ENCODE measurements around the gene USP24.

USP24 gene

GRCh38 chr1:55215194-55216021 is at the start of gene USP24:
USP24 (minus strand) TSS chr1:55215364; CDS start chr1:55215113, 251 bp downstream.
- peak; percentile 21 to 35 for DNase-seq (ENCODE audit: low read depth in 2 of 2)

GRCh38 chr1:55262822-55263221 is 47.7 kb upstream of the USP24 start:
- no peak for DNase-seq (ENCODE audit: low read depth in 2 of 2)

DNA sequence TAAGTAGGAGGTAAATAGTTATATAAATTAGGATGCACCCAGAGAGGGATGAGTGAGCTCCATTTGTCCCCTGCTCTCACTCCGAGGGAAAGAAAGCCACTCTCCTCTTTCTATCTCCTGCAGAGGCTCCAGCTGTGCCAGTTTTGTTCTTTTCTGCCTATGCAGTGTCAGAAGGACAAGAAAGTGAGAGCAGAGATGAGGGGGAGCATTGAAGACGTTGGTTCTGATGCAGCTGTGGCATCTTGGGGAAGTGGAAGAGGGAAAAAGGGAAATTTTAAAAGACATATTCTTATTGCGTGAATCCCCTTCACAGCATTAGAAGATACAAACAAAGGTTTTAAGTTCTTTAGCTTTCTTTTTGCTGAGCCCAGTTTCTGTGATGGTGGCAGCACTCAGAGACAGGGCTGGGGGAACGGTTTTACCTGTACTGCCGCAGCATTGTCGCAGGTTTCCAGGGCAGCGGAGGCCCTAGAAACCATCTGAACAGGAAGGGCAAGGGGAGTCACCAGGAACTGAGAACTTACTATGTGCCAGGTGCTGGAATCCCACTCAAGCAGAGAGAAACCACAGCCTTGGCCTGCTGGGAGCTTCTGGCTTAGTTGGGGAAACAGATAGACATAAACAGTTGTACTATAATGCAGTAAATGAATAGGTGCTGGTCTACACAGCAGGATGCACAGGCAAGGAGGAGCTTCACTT is 44.9 kb upstream of the USP24 start:
- no peak for DNase-seq (ENCODE audit: low read depth in 2 of 2)

GRCh38 chr1:55257958-55258357 is 42.8 kb upstream of the USP24 start:
- no peak for DNase-seq (ENCODE audit: low read depth in 2 of 2)

GRCh38 chr1:55255901-55256300 is 40.7 kb upstream of the USP24 start:
- DNase-seq (ENCODE audit: low read depth in 2 of 2), result no peak

DNA sequence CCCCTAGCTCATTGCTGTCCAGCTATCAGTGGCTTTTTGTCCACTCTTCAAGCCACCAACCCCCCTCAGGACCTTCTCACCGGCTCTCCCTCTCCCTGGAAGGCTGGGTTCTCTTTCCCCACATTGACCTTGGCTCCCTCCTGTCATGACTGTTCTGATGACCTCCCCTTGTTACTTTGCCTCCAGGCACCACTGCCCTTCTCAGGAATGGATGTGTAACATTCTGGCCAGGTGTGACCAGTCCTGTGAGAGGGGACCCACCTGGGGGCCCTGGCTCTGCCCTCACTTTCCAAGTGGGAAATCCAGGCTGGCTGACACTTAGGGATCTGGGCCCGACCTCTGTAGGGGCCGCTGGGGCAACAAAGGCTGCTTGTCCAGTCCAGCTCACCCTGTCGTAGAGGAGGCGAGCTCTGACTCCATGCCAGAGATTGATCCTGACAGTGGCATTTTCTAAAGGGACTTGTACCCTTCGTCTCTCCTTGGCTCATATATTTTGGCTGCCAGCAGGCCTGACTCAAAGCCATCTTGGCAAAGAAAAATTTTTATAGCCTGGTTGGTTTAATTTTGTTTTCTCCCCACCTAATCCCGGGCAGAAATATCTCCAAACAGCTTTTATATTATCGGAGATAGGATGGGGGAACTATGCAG is 37.9 kb upstream of the USP24 start:
- no peak for DNase-seq (ENCODE audit: low read depth in 2 of 2)

- no peak for DNase-seq (ENCODE audit: low read depth in 2 of 2)
These were observed 35.4 kb upstream of the USP24 start for GRCh38 chr1:55250399-55251075.

DNA sequence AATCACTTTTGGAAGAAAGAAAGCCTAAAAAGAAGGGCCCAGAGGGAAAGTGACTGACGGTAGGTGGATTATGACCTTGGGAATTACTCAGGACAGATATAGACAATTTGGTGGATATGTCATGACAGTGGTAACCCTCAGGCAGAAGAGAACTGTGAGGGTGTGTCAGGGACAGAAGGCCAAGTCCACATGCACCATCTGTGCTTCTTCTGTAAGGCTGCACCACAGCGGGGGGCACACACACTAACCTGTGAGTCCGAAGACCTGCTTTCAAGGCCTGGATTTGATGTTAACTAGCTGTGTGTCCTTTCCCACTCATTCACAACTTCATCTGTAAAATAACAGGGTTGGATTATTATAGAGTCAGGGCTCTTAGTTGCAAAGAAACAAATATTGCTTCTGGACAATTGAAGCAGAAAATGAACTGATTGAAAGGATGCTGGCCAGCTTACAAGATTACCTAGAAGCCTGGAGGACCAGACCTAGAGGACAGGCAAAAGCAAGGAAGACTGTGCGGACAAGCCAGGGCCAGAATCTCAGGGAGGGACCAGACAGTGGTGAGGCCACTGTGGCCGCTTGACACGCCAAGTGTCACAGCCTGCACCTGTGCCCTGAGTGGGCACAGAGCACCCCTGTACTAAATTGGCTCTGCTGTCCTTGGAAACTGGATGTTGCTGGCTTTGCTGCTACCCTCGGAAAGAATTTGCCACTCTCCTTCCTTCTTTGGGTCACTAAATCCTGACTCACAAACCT is 34.7 kb upstream of the USP24 start:
- DNase-seq (ENCODE audit: low read depth in 2 of 2), result no peak

DNA sequence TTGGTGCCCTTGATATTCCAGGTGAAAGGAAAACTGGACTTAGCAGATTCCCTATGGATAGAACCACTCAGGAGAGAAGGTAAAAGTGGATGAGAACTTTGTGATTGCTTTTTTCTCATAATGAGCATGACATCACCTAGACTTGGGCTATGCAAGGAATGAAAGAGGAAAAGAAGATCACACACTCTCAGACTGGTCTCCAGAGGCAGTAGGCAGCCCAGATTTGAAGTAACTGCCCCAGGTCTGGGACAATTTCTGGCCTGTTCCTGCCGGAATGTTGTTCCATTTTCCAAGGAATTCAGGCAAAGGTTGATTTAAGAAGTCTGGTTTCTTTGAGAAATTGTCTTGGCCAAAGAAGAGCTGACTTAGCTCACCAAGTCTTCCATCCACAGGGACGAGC is 31.7 kb upstream of the USP24 start:
- DNase-seq (ENCODE audit: low read depth in 2 of 2), result no peak

DNA sequence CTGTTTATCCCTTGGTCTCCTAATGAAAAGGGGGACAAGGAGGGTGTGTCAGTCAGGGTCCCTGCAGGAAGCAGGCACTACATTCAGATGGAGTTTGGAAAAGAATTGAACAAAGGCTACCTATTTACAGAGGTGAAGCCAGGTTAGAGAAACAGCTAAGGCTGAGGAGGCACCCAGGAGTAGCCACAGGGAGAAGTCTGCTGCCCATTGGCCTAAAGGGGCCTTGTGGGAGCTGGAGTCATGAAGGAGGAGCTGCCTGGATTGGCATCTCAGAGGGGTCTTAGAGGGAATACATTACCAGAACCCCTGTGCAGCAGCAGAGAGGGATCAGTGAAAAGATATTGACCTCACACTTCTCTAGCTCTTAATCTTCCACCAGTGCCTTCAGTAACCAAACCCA is 31.2 kb upstream of the USP24 start:
- no peak for DNase-seq (ENCODE audit: low read depth in 2 of 2)

DNA sequence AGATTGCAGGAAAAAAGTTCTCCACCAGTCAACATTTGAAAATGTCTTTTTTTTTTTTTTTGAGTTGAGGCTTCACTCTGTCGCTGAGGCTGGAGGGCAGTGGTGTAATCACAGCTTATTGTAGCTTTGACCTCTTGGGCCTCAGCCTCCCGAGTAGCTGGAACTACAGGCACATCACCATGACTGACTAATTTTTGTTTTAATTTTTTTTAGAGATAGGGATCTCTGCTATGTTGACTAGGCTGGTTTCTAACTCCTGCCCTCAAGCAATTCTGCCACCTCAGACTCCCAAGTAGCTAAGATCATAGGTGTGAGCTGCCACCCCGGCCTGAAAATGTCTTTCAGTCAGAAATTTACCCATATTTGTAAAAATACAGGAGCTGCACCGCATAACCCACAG is 30.6 kb upstream of the USP24 start:
- no peak for DNase-seq (ENCODE audit: low read depth in 2 of 2)

GRCh38 chr1:55244476-55245099 is 29.4 kb upstream of the USP24 start:
- no peak for DNase-seq (ENCODE audit: low read depth in 2 of 2)

DNA sequence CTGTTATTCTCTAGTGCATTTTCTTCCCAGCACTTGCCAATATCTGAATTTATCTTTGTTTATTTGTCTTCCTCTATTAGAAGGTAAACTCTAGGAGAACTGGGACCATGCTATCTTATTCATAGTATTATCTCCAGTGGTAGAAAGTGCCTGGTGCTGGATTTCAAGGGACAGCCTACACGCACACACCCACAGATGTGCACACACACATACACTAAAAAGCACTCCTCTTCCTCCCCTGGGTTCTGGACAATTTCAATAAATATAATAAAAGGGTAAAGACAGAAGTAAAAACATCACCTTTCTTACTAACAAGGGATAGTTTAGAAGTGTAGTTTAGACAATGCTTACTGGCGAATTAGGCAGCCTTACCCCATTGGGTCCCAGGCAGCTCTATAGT is 28.5 kb upstream of the USP24 start:
- DNase-seq (ENCODE audit: low read depth in 2 of 2), result no peak

DNA sequence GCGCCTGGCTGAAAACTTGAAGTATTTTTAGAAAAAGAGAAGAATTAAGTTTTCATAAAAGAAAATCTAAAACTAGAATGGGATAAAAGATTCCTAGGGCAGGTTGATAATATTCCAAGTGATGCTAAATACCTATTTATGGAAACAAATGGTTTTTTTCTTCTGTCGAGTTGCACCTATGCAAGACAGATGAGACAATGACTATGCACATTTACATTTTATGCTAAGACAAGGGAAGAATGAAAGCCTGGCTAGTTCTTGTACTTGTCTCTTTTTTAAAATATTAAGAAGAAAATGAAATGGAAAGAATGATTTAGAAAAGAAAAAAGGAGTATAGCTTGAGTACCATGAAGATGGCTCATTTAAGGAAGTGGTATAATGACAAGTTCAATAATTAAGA is 24.4 kb upstream of the USP24 start:
- DNase-seq (ENCODE audit: low read depth in 2 of 2), result no peak

- peak; percentile 62 to 67 for DNase-seq (ENCODE audit: low read depth in 2 of 2)
These were observed 20.6 kb upstream of the USP24 start for GRCh38 chr1:55235722-55236121.

DNA sequence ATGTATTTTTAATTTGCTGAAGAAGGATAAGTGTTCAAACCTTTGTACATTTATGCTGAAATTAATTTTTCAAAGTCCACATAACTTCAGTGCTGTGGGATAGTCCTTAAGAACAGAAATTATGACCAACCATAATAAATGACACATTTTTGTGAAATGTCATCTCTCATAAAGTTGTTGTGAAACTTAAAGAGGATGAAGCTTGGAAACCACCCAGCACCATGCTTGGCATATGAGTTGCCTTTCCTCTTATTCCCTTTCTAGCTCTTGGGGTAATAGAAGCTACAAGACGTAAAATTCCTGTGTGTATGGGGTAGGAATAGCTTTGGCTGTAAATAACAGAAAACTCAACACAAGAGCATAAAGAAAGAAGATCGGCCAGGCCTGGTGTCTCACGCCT is 18.9 kb upstream of the USP24 start:
- DNase-seq (ENCODE audit: low read depth in 2 of 2), result peak; percentile 46 to 49

DNA sequence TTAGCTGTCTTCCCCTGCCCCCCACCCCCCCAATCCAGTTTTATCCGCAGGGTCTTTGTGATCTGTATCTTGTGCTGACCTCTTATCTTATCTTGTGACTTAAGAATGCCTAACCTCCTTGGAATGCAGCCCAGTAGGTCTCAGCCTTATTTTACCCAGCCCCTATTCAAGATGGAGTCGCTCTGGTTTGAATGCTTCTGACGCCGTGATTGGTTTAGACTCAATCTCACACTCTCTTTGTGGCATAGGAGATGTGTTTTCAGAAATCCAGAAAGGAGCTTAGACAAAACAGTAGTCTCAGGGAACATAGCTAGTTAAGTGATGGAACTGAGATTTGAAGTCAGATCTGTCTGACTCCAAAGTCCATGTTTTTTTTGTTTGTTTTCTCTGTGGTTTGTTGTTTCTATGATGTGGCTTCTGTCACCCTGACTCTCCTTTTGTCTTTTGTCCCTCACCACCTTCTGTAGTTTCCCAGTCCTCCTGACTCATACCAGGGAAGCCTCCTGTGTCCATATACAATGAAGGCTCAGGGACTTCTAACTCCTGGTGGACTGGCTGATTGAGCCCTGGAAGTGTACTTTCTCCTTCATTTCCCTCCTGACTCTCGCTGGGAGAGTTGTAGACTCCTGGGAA is 18.1 kb upstream of the USP24 start:
- no peak for DNase-seq (ENCODE audit: low read depth in 2 of 2)

DNA sequence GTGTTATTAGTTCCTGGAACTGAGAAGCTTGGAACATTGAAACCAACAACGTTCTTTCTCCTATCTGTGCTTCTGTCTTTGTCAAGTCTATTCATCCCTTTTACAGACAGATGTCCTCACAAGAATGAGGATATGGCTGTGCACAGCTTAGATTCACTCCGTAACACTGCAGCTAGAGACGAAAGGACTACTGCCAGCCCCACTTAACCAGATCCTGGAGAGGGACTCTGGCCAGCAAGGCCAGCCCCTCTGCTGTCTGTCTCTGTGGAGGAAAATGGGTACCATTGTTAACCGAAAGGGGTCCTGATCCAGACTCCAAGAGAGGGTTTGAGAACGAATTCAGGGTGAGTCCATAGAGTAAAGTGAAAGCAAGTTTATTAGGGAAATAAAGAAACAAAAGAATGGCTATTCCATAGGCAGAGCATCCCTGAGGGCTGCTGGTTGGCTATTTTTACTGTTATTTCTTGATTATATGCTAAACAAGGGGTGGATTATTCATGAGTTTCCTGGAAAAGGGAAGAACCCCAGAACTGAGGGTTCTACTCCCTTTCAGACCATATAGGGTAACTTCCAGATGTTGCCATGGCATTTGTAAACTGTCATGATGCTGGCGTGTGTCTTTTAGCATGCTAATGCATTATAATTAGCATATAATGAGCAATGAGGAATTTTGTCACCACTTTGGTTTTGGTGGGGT is 17.4 kb upstream of the USP24 start:
- DNase-seq (ENCODE audit: low read depth in 2 of 2), result no peak

DNA sequence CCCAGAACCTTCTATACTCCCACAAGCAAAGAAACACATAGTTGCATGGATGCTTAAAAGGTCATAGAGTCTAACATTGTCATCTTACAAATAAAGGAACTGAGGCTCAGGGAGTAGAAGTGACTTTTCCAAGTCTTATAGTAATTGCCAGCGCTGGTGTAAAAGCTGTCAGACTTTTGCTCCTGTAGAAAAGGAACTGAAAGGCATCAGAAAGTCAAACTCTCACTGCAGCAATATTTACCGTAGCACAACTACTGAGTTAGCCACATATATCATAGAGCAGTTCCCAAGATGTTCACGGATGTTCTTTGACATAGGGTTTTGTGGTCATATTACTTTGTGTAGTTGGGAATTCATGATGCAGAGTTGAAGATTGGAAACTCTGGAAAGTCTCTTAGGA is 16.6 kb upstream of the USP24 start:
- DNase-seq (ENCODE audit: low read depth in 2 of 2), result no peak

DNA sequence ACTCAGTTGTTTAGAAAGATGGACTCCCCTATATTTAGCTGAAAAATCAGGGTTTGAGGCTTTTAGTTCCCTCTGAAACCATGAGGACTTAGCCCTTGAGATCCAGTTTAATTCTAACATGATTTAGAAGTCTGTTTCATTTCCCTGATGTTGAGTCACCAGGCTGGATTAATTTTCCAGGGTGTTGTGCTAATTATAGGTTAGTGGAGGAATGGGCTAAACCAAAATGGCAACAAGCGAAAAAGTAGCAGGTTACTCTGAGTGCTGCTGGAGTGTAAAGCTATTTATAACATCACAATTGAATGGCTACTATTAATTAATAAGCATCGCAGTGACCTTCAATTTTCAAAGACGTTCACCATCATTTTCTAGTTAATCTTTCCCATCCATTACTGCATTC is 15.5 kb upstream of the USP24 start:
- DNase-seq (ENCODE audit: low read depth in 2 of 2), result no peak
